K562 (cell line): ENCODE measurements around the gene NOSTRIN. TPM values are rescaled to one million over a fixed set of nuclear protein-coding genes. Genes with fewer than 3 reads are reported as not detected.

Experiments
- CBFB ChIP-seq: sonication (generic); formaldehyde crosslinking; IDR thresholded peaks from 2 replicates; pipeline ENCODE4 v1.4.0; 2020; ENCODE audit warnings: mild to moderate bottlenecking, missing genetic modification reagents
- ETV1 ChIP-seq: fragments of 450-650 bp; conservative IDR thresholded peaks from 2 replicates; pipeline ENCODE4 v1.6.1; 2016; ENCODE audit warnings: missing genetic modification characterization, control low read depth, low read depth, missing compliant biosample characterization
- FOXO4 ChIP-seq: fragments of 450-650 bp; formaldehyde crosslinking; IDR thresholded peaks from 2 replicates; pipeline ENCODE4 v1.4.0; 2020; ENCODE audit warnings: mild to moderate bottlenecking, moderate library complexity
- HDGF ChIP-seq: fragments of 450-650 bp; IDR thresholded peaks from 2 replicates; pipeline ENCODE4 v1.6.1; 2016
- HNRNPL ChIP-seq: fragments of 200-400 bp; formaldehyde crosslinking; IDR thresholded peaks from 2 replicates; pipeline ENCODE4 v1.6.1; 2017; ENCODE audit warnings: low read depth, mild to moderate bottlenecking, low read length
- IRF2 ChIP-seq: sonication (generic); formaldehyde crosslinking; IDR thresholded peaks from 2 replicates; pipeline ENCODE4 v1.8.1; 2022; ENCODE audit warnings: mild to moderate bottlenecking, missing genetic modification reagents
- KLF6 ChIP-seq: fragments of 250-450 bp; sonication (Bioruptor Pico); IDR thresholded peaks from 2 replicates; pipeline ENCODE4 v1.4.0; 2020; ENCODE audit warnings: mild to moderate bottlenecking, moderate library complexity, borderline replicate concordance
- LCOR ChIP-seq: sonication (generic); formaldehyde crosslinking; IDR thresholded peaks from 2 replicates; pipeline ENCODE4 v1.8.0; 2022; ENCODE audit warnings: mild to moderate bottlenecking, missing genetic modification reagents
- MAFG ChIP-seq: fragments of 450-650 bp; conservative IDR thresholded peaks from 2 replicates; pipeline ENCODE4 v1.6.1; 2016; ENCODE audit warnings: missing genetic modification characterization, missing compliant biosample characterization
- MCM7 ChIP-seq, 2 experiments: fragments of 450-650 bp; IDR thresholded peaks; 2 replicates each; pipeline ENCODE4 v1.6.1; 2016 to 2018
- MLLT1 ChIP-seq, 2 experiments: fragments of 450-650 bp; IDR thresholded peaks; 2 replicates each; pipeline ENCODE4 v1.6.1; 2016
- MTA2 ChIP-seq: fragments of 450-650 bp; IDR thresholded peaks from 2 replicates; pipeline ENCODE4 v1.6.1; 2016; ENCODE audit warnings: low read depth
- MTA3 ChIP-seq: fragments of 450-650 bp; formaldehyde crosslinking; IDR thresholded peaks from 2 replicates; pipeline ENCODE4 v1.6.1; 2017; ENCODE audit warnings: mild to moderate bottlenecking, borderline replicate concordance
- NR0B1 ChIP-seq: fragments of 450-650 bp; IDR thresholded peaks from one replicate; pipeline ENCODE4 v1.6.1; 2018; ENCODE audit warnings: mild to moderate bottlenecking, moderate library complexity; ENCODE audit not compliant: partially characterized antibody
- POLR2B ChIP-seq: fragments of 450-650 bp; IDR thresholded peaks from 2 replicates; pipeline ENCODE4 v1.6.1; 2018; ENCODE audit warnings: low read depth; ENCODE audit not compliant: partially characterized antibody
- POU5F1 ChIP-seq: fragments of 150-350 bp; IDR thresholded peaks from 2 replicates; pipeline ENCODE4 v1.6.1; 2014; ENCODE audit warnings: borderline replicate concordance, low read length, low read depth, mild to moderate bottlenecking; ENCODE audit not compliant: partially characterized antibody
- PTRF ChIP-seq: fragments of 450-650 bp; IDR thresholded peaks from 2 replicates; pipeline ENCODE4 v1.6.1; 2016; ENCODE audit warnings: mild to moderate bottlenecking, missing genetic modification characterization, missing compliant biosample characterization
- RUNX1 ChIP-seq: sonication (generic); IDR thresholded peaks from 2 replicates; pipeline ENCODE4 v1.6.1; 2016; ENCODE audit warnings: antibody characterized with exemption, low read depth
- SAFB2 ChIP-seq: fragments of 200-400 bp; formaldehyde crosslinking; IDR thresholded peaks from 2 replicates; pipeline ENCODE4 v1.6.1; 2018; ENCODE audit warnings: borderline replicate concordance, low read length, low read depth, moderate library complexity; ENCODE audit not compliant: severe bottlenecking
- SMARCE1 ChIP-seq: fragments of 450-650 bp; IDR thresholded peaks from 2 replicates; pipeline ENCODE4 v1.7.1; 2016; ENCODE audit warnings: mild to moderate bottlenecking
- TFAM ChIP-seq: fragments of 250-450 bp; sonication (Bioruptor Pico); conservative IDR thresholded peaks from 2 replicates; pipeline ENCODE4 v1.5.0; 2021; ENCODE audit warnings: mild to moderate bottlenecking, moderate library complexity
- ZBTB2 ChIP-seq: fragments of 450-650 bp; IDR thresholded peaks from 2 replicates; pipeline ENCODE4 v1.6.1; 2016; ENCODE audit warnings: antibody characterized with exemption
- ZNF551 ChIP-seq: fragments of 250-450 bp; sonication (Bioruptor Pico); IDR thresholded peaks from 2 replicates; pipeline ENCODE4 v1.5.0; 2021; ENCODE audit warnings: mild to moderate bottlenecking, moderate library complexity
- ZNF76 ChIP-seq: fragments of 250-450 bp; sonication (Bioruptor Pico); IDR thresholded peaks from 2 replicates; pipeline ENCODE4 v1.4.0; 2020; ENCODE audit warnings: mild to moderate bottlenecking, moderate library complexity, borderline replicate concordance
- polyA plus RNA-seq, 8 experiments: library from polyadenylated mRNA; depleted of rRNA in 4 of 8; stranded (reverse) in 5 of 8; unstranded in 3 of 8; fragments of >200 nt; fragmentation: Nextera tagmentation in 2 of 8; fragmentation: Illumina TruSeq in 1 of 8; extraction: Ambion mirVana in 2 of 8; extraction: Trizol in 1 of 8; gene quantifications; 2 replicates each; pipeline versions ENCODE4 v1.2.1 to v1.2.3, GENCODE V29; 2011 to 2014; ENCODE audit warnings: inconsistent platforms in 1 of 8, missing spikeins in 1 of 8
- total RNA-seq, 7 experiments: library from RNA; depleted of rRNA in 6 of 7; stranded (reverse); fragments of >200 nt in 6 of 7; fragmentation: Illumina TruSeq in 2 of 7; extraction: Trizol in 2 of 7; gene quantifications; 2 replicates each; pipeline versions ENCODE4 v1.2.1 to v1.2.3, GENCODE V29; 2011 to 2021; ENCODE audit warnings: low replicate concordance in 1 of 7

NOSTRIN gene
- total and polyA plus RNA-seq, 9 of the 15 experiments (the other 6 are each of a cell fraction or from before 2014, with no cell fraction given), result 26.7 to 82.9 (median 56.3) TPM

- TF ChIP-seq MLLT1 (IDR thresholded peaks at IDR 0.05) (peak; percentile 15 to 41; a peak in 3 of 4 replicates), FOXO4 (CRISPR knock-in tag) (no peak), ZNF551 (CRISPR knock-in tag) (no peak), HNRNPL (no peak), RUNX1 (no peak), POU5F1 (no peak), TFAM (CRISPR knock-in tag) (no peak), LCOR (peak; percentile 7; the same call in 1 of the 2 replicates), NR0B1 (no peak), MTA3 (peak; percentile 71; the same call in 1 of the 2 replicates), ZBTB2 (no peak; the same call in 1 of the 2 replicates), MCM7 (IDR thresholded peaks at IDR 0.05) (no peak), SMARCE1 (peak; percentile 55), SAFB2 (no peak), MTA2 (no peak), PTRF (tag) (no peak), MAFG (tag) (no peak; the same call in 1 of the 2 replicates), CBFB (CRISPR knock-in tag) (no peak), ETV1 (tag) (peak; percentile 57; the same call in 1 of the 2 replicates), POLR2B (no peak), KLF6 (0 out of 2 replicates have a peak, but pooled peaks have one; percentile 69), HDGF (no peak), ZNF76 (CRISPR knock-in tag) (no peak), IRF2 (no peak)
These were observed at the start of gene NOSTRIN (continued) for GRCh38 chr2:168801961-168802858.
